ENCODE data around the gene CRIM1. TPM values are rescaled to one million over a fixed set of nuclear protein-coding genes. Genes with fewer than 3 reads are reported as not detected.
"Not testable (repeated sequence)": the region's sequence is repeated elsewhere in the genome, so short reads cannot be mapped to it uniquely, and the experiment has no call there.

The CRIM1 gene
- total and polyA plus RNA-seq, 7 donors: 3.0 to 148 (median 55.6) TPM

- peaks cover 0 to 81% (median 55%) of the 10 kb centered on the region in 4 donors for H3K4me1 ChIP-seq
- H3K27ac ChIP-seq: peak overlapping the region in 3 of 4 donors; percentile 89 to 96 (median 95)
- TF ChIP-seq POLR2A (IDR thresholded peaks at IDR 0.05): no peak
- TF ChIP-seq EP300 (IDR thresholded peaks at IDR 0.05): no peak
- peak in 1 of 4 experiments; percentile 32 for TF ChIP-seq CTCF (IDR thresholded peaks at IDR 0.05)
- no peak for TF ChIP-seq POLR2AphosphoS5 (IDR thresholded peaks at IDR 0.05)
- peak overlapping the region in 2 of 4 donors; percentile 84 to 91 for H3K4me3 ChIP-seq
- whole genome bisulfite sequencing, 2 donors: 12 to 40% methylated on average over 5 of the region's 5 CpGs
- H3K36me3 ChIP-seq: no peaks in the 10 kb centered on the region
- intact Hi-C loops (cut with DNase I): no loop called here
- H3K27me3 ChIP-seq: no peaks in the 10 kb centered on the region
- DNase-seq: no peak
- H3K9me3 ChIP-seq: no peaks in the 10 kb centered on the region
These were observed 3.5 kb downstream of the CRIM1 start for GRCh38 chr2:36359067-36359466.

- Histone ChIP-seq H3K4me1 (peaks cover 0 to 76% (median 56%) of the 10 kb centered on the region in 4 donors), H3K27me3 (no peaks in the 10 kb centered on the region), H3K36me3 (no peaks in the 10 kb centered on the region), H3K27ac (peak overlapping the region in 3 of 4 donors; percentile 22 to 96 (median 95)), H3K4me3 (no peak overlapping the region), H3K9me3 (no peaks in the 10 kb centered on the region)
- intact Hi-C loops (cut with DNase I): no loop called here
- TF ChIP-seq CTCF (IDR thresholded peaks at IDR 0.05): no peak
- TF ChIP-seq EP300 (IDR thresholded peaks at IDR 0.05): no peak
- TF ChIP-seq POLR2A (IDR thresholded peaks at IDR 0.05): no peak
- no peak for TF ChIP-seq POLR2AphosphoS5 (IDR thresholded peaks at IDR 0.05)
- WGBS, 2 donors: 60 to 76% methylated on average over 4 of the region's 4 CpGs
- no peak for DNase-seq
These were observed 4.5 kb downstream of the CRIM1 start for GRCh38 chr2:36360063-36360462.

- no peak for DNase-seq
- Histone ChIP-seq H3K36me3 (no peaks in the 10 kb centered on the region), H3K4me3 (no peak overlapping the region), H3K9me3 (no peaks in the 10 kb centered on the region), H3K27ac (peak overlapping the region in 2 of 4 donors; percentile 95 to 96), H3K4me1 (peaks cover 0 to 74% (median 58%) of the 10 kb centered on the region in 4 donors), H3K27me3 (no peaks in the 10 kb centered on the region)
- 9 to 51% methylated on average over 1 of the region's 1 CpG for WGBS, 2 donors
- intact Hi-C loops (cut with DNase I): no loop called here
- TF ChIP-seq CTCF (IDR thresholded peaks at IDR 0.05) (no peak), POLR2A (IDR thresholded peaks at IDR 0.05) (no peak), POLR2AphosphoS5 (IDR thresholded peaks at IDR 0.05) (no peak), EP300 (IDR thresholded peaks at IDR 0.05) (no peak)
These were observed 5.3 kb downstream of the CRIM1 start for GRCh38 chr2:36360834-36361233.

- Histone ChIP-seq H3K27me3 (no peaks in the 10 kb centered on the region), H3K4me3 (no peak overlapping the region), H3K36me3 (no peaks in the 10 kb centered on the region), H3K4me1 (peaks cover 0 to 74% (median 64%) of the 10 kb centered on the region in 4 donors), H3K9me3 (no peaks in the 10 kb centered on the region), H3K27ac (peak overlapping the region in 3 of 4 donors; percentile 1 to 96 (median 95))
- WGBS, 2 donors: 80 to 86% methylated on average over 3 of the region's 3 CpGs
- TF ChIP-seq CTCF (IDR thresholded peaks at IDR 0.05) (no peak), EP300 (IDR thresholded peaks at IDR 0.05) (no peak), POLR2AphosphoS5 (IDR thresholded peaks at IDR 0.05) (no peak), POLR2A (IDR thresholded peaks at IDR 0.05) (no peak)
- no peak for DNase-seq
- intact Hi-C loops (cut with DNase I): no loop called here
These were observed 5.8 kb downstream of the CRIM1 start for GRCh38 chr2:36361396-36361795.

- DNase-seq: no peak
- Histone ChIP-seq H3K27ac (peak overlapping the region in 2 of 4 donors; percentile 60 to 95), H3K27me3 (no peaks in the 10 kb centered on the region), H3K9me3 (no peaks in the 10 kb centered on the region), H3K4me3 (no peak overlapping the region), H3K36me3 (no peaks in the 10 kb centered on the region), H3K4me1 (peaks cover 0 to 79% (median 72%) of the 10 kb centered on the region in 4 donors)
- no peak for TF ChIP-seq POLR2A (IDR thresholded peaks at IDR 0.05)
- TF ChIP-seq POLR2AphosphoS5 (IDR thresholded peaks at IDR 0.05): no peak
- no peak for TF ChIP-seq EP300 (IDR thresholded peaks at IDR 0.05)
- TF ChIP-seq CTCF (IDR thresholded peaks at IDR 0.05): no peak
- intact Hi-C loops (cut with DNase I): no loop called here
- 27 to 65% methylated on average over 3 of the region's 3 CpGs for WGBS, 2 donors
These were observed 6.7 kb downstream of the CRIM1 start for GRCh38 chr2:36362291-36362690.

GRCh38 chr2:36363085-36363484 is 7.5 kb downstream of the CRIM1 start:
- 96 to 97% methylated on average over 2 of the region's 2 CpGs for WGBS, 2 donors
- H3K27ac ChIP-seq: peak overlapping the region in 2 of 4 donors; percentile 60 to 95

More at GRCh38 chr2:36363085-36363484, 7.5 kb downstream of the CRIM1 start:
- H3K36me3 ChIP-seq; DNase-seq; H3K27me3 ChIP-seq; intact Hi-C loops (cut with DNase I); H3K4me3 ChIP-seq; H3K9me3 ChIP-seq: not testable (repeated sequence)
- H3K4me1 ChIP-seq: peaks cover 0 to 87% (median 77%) of the 10 kb centered on the region in 4 donors
